Gastroesophageal sphincter (tissue), 3 donors: ENCODE measurements around the gene ARHGEF17.

Experiments used
- EP300 ChIP-seq: sonication (generic); formaldehyde crosslinking; IDR thresholded peaks from one replicate; pipeline ENCODE4 v1.6.1; 2017; ENCODE audit warnings: antibody characterized with exemption, mild to moderate bottlenecking
- TF ChIP-seq, protein P1 (sequence below), 4 experiments: fragments of 200-600 bp in 2 of 4; fragments of 450-650 bp in 2 of 4; sonication (generic) in 1 of 4; IDR thresholded peaks; one replicate each; pipeline ENCODE4 v1.5.1; 2017 to 2019; ENCODE audit warnings: antibody characterized with exemption in 4 of 4, mild to moderate bottlenecking in 2 of 4, moderate library complexity in 2 of 4

DNA sequence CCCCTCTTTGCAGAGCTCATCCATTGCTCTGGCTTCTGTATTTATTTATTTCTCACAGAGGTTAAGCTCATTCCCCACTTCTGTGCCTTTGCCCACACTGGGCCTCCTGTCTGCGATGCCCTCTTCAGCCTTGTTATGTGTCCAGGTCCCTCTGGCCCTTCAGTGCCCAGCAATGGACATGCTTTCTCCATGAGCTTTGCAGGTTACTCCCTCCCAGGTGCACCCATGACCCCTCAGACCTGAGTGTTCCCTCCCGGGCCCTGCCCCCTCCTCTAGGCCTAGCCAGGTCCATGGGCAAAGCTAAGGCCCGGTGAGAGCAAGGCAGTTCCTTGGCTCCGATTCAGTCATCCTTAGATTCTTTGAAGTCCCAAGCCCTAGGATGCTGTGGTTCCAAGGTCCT, 17.5 kb upstream of the ARHGEF17 start:
- TF ChIP-seq, protein P1, sequence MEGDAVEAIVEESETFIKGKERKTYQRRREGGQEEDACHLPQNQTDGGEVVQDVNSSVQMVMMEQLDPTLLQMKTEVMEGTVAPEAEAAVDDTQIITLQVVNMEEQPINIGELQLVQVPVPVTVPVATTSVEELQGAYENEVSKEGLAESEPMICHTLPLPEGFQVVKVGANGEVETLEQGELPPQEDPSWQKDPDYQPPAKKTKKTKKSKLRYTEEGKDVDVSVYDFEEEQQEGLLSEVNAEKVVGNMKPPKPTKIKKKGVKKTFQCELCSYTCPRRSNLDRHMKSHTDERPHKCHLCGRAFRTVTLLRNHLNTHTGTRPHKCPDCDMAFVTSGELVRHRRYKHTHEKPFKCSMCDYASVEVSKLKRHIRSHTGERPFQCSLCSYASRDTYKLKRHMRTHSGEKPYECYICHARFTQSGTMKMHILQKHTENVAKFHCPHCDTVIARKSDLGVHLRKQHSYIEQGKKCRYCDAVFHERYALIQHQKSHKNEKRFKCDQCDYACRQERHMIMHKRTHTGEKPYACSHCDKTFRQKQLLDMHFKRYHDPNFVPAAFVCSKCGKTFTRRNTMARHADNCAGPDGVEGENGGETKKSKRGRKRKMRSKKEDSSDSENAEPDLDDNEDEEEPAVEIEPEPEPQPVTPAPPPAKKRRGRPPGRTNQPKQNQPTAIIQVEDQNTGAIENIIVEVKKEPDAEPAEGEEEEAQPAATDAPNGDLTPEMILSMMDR (IDR thresholded peaks at IDR 0.05) = no peak
- TF ChIP-seq EP300 = no peak
